Naive thymus-derived CD8-positive, alpha-beta T cell (primary cell): ENCODE data around the gene RMND1. TPM values are rescaled to one million over a fixed set of nuclear protein-coding genes. Genes with fewer than 3 reads are reported as not detected.

Source experiments
- ATAC-seq, 2 donors: fragments of 150-1000 bp; cut with Tn5 transposase in 1 of 2; sonication (Bioruptor Pico), chemical (Tn5 transposase) in 1 of 2; 1 replicate in 1 of 2; 2 replicates in 1 of 2; pipeline ENCODE4 v1.10.0; 2021; ENCODE audit warnings: mild to moderate bottlenecking in 2 of 2, moderate library complexity in 2 of 2
- POLR2A ChIA-PET: fragments of 350-600 bp; sonication (Branson Sonifier 250); formaldehyde crosslinking; loops from one replicate; lab custom pipeline; 2021; ENCODE audit warnings: antibody characterized with exemption; lab: Charles Lee
- DNase-seq, 10 donors: peaks; one replicate each; pipeline versions ENCODE4 v3.0.0 to v3.0.0-alpha.2; 2020 to 2022
- H3K27ac Mint-ChIP-seq, 10 donors: one replicate each; pipeline ENCODE4 v1.8.0; 2020 to 2022; ENCODE audit warnings: mild to moderate bottlenecking in 10 of 10, mixed read lengths in 10 of 10, moderate library complexity in 4 of 10, inconsistent platforms in 1 of 10
- H3K27me3 Mint-ChIP-seq, 5 donors: one replicate each; pipeline ENCODE4 v1.8.0; 2021 to 2022; ENCODE audit warnings: mixed read lengths in 5 of 5
- H3K36me3 Mint-ChIP-seq, 3 donors: one replicate each; pipeline ENCODE4 v1.8.0; 2020 to 2022; ENCODE audit warnings: mixed read lengths in 3 of 3, mild to moderate bottlenecking in 2 of 3, inconsistent platforms in 1 of 3
- H3K4me1 Mint-ChIP-seq, 4 donors: one replicate each; pipeline ENCODE4 v1.8.0; 2021 to 2022; ENCODE audit warnings: mixed read lengths in 4 of 4
- H3K4me3 Mint-ChIP-seq, 10 donors: one replicate each; pipeline ENCODE4 v1.8.0; 2020 to 2022; ENCODE audit warnings: mild to moderate bottlenecking in 10 of 10, mixed read lengths in 10 of 10, moderate library complexity in 6 of 10, inconsistent platforms in 1 of 10
- H3K9me3 Mint-ChIP-seq, 9 donors: one replicate each; pipeline ENCODE4 v1.8.0; 2020 to 2022; ENCODE audit warnings: mixed read lengths in 9 of 9, mild to moderate bottlenecking in 3 of 9, inconsistent platforms in 1 of 9, moderate library complexity in 1 of 9
- polyA plus RNA-seq, 3 donors: library from polyadenylated mRNA; unstranded; fragments of 300-500 nt; fragmentation: Illumina TruSeq; gene quantifications; one replicate each; pipeline ENCODE4 v1.2.3, GENCODE V29; 2021
- total RNA-seq, 8 experiments: library from RNA in 2 of 8; stranded (reverse) in 2 of 8; gene quantifications; one replicate each; pipeline ENCODE4 v1.2.3 and lab custom pipeline; 2021 to 2026

The RMND1 gene, protein sequence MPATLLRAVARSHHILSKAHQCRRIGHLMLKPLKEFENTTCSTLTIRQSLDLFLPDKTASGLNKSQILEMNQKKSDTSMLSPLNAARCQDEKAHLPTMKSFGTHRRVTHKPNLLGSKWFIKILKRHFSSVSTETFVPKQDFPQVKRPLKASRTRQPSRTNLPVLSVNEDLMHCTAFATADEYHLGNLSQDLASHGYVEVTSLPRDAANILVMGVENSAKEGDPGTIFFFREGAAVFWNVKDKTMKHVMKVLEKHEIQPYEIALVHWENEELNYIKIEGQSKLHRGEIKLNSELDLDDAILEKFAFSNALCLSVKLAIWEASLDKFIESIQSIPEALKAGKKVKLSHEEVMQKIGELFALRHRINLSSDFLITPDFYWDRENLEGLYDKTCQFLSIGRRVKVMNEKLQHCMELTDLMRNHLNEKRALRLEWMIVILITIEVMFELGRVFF
- 10 to 100 TPM; 16.0 to 18.3 TPM for total RNA-seq
- 10 to 100 TPM in 2 of 3 donors, 1 to 10 TPM in 1; 7.7 to 13.9 (median 10.7) TPM for polyA plus RNA-seq
- 15.3 to 21.0 (median 18.5) reads per million in 6 experiments for total RNA-seq (lab: John Stamatoyannopoulos, UW)

DNA sequence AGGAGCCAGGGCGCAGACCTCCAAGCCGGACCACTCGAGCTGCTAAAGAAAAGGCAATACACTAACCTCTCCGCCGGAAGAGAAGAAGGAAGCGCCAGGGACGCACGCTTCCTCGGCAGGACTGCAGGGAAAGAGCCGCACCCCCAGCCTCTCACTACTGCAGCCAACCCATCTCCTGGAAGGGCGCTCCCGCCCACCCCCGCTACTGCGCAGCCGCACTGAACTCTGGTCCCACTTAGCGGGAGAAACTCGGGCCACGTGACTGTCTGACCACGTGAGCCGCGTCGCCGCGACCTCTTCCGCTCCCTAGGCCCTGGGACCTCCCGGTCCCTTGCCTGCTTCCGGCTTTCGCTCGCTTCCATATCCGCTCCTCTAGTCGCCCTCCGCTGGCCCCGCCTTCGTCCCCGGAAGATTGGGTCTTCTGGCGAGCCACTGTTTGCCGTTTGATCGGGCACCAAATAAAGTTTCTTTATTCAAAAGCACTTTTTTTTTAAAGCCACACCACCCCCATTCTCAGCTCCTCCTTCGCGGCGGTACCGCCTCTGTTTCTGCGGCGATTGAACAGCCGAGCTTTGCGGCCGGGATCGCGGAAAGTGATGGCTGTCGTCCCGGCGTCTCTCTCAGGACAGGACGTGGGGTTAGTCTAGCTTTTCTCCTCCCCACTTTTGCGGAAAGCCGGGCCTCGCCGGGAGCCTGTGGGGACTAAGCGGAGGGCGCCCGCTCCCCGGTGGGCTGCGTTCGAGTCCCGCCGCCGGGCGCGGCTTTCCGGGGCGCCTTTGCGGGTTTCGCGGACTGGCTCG is at the start of gene RMND1:
TSS of gene RMND1 (minus strand) at position 177 of the 800 bp plus-strand sequence. CDS start 6,315 bp downstream, outside the sequence.
- peak within 1 kb of the TSS; percentile 88 to 96 (median 94) for H3K27ac Mint-ChIP-seq
- H3K9me3 Mint-ChIP-seq: peaks cover 0 to 3% (median 0%) of the 10 kb centered on the region in 9 donors
- peak within 1 kb of the TSS; percentile 85 to 99 (median 97) for H3K4me3 Mint-ChIP-seq
- H3K27me3 Mint-ChIP-seq: no peaks in the 10 kb centered on the region
- DNase-seq: peak; percentile 96 to 100 (median 99)
- ATAC-seq: peak; percentile 94 to 96
- H3K36me3 Mint-ChIP-seq: peaks cover 0 to 11% (median 2%) of the 10 kb centered on the region in 3 donors
- peaks cover 25 to 60% (median 56%) of the 10 kb centered on the region in 4 donors for H3K4me1 Mint-ChIP-seq
- POLR2A ChIA-PET: interaction anchor here (0.6 to 2.3 kb wide), 10 partner anchors 8 to 1531 kb away, joined by 3 to 49 read pairs (median 4); partner anchors contain the start of genes FBXO5 and ZBTB2

DNA sequence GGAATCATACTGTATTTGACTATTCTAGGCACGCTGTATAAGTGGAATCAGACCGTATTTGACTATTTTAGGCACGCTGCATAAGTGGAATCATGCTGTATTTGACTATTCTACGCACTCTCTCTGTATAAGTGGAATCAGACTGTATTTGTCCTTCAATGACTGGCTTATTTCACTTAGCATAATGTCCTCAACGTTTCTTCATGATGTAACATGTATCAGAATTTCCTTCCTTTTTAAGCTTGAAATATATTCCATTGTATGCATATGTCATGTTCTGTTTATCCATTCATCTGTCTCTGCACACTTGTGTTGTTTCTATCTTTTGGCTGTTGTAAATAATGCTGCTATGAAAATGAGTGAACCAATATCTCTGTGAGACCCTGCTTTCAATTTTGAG is 47.6 kb upstream of the RMND1 start:
- Mint-ChIP-seq H3K36me3 (peaks cover 0 to 3% (median 0%) of the 10 kb centered on the region in 3 donors), H3K27ac (no peak overlapping the region), H3K4me1 (peaks cover 0 to 8% (median 5%) of the 10 kb centered on the region in 4 donors), H3K9me3 (no peaks in the 10 kb centered on the region), H3K27me3 (peaks cover 24 to 51% (median 30%) of the 10 kb centered on the region in 5 donors), H3K4me3 (no peak overlapping the region)
- no peak for ATAC-seq
- POLR2A ChIA-PET: no interaction called here
- DNase-seq: no peak

DNA sequence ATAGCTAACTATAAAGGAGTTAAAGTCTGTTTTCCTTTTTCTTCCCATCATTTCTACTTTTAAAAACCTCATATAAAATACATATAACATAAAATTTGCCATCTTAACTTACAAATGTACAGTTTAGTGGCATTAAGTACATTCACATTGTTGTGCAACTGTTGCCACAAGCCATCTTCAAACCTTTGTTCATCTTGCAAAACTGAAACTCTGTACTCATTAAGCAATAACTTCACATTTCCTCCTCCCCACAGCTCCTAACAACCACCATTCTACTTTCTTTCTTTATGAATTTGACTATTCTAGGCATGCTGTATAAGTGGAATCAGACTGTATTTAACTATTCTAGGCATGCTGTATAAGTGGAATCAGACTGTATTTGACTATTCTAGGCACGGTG is 46.4 kb upstream of the RMND1 start:
- no peak for ATAC-seq
- DNase-seq: no peak

DNA sequence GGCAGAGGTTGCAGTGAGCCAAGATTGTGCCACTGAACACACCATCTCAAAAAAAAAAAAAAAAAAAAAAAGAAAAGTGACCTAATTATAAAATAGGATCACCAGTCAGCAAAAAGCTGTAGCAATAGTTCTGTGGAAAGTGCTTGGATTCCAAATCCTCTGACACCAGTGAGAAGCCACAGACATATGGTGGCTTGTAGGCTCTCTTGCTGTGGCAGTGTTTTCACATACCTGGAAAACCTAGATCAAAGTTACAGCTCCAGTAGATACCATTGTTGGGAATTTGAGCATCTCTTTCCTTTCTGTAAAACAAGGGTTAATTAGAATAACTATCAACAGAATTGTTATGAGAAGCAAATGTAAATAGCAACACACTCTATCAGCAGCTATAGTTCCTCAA is 46.0 kb upstream of the RMND1 start:
- Mint-ChIP-seq H3K27ac (no peak overlapping the region), H3K36me3 (peaks cover 0 to 3% (median 0%) of the 10 kb centered on the region in 3 donors), H3K4me3 (no peak overlapping the region), H3K9me3 (no peaks in the 10 kb centered on the region), H3K27me3 (peaks cover 30 to 54% (median 38%) of the 10 kb centered on the region in 5 donors), H3K4me1 (peaks cover 0 to 16% (median 11%) of the 10 kb centered on the region in 4 donors)
- no peak for DNase-seq
- ATAC-seq: no peak
- POLR2A ChIA-PET: no interaction called here

More for the DNA sequence above, 46.4 kb upstream of the RMND1 start:
- Mint-ChIP-seq H3K27me3 (peaks cover 28 to 49% (median 34%) of the 10 kb centered on the region in 5 donors), H3K9me3 (no peaks in the 10 kb centered on the region), H3K4me1 (peaks cover 0 to 14% (median 10%) of the 10 kb centered on the region in 4 donors), H3K36me3 (peaks cover 0 to 3% (median 0%) of the 10 kb centered on the region in 3 donors), H3K27ac (no peak overlapping the region), H3K4me3 (no peak overlapping the region)
- POLR2A ChIA-PET: no interaction called here

DNA sequence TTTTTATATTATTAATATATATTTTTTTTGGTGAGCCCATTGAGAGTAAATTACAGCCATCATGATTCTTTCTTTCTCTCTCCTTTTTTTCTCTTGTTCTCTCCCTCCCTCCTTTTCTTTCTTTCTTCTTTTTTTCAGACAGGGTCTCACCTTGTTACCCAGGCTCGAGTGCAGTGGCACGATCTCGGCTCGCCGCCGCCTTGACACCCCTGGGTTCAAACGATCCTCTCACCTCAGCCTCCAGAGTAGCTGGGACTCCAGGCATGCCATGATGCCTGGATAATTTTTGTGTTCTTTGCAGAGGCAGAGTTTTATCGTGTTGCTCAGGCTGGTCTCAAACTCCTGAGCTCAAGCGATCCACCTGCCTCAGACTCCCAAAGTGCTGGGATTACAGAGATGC is 43.5 kb upstream of the RMND1 start:
- H3K27me3 Mint-ChIP-seq: peaks cover 31 to 54% (median 40%) of the 10 kb centered on the region in 5 donors
- no peak overlapping the region for H3K27ac Mint-ChIP-seq
- H3K9me3 Mint-ChIP-seq: no peaks in the 10 kb centered on the region
- peaks cover 0 to 15% (median 11%) of the 10 kb centered on the region in 4 donors for H3K4me1 Mint-ChIP-seq
- H3K36me3 Mint-ChIP-seq: peaks cover 0 to 3% (median 0%) of the 10 kb centered on the region in 3 donors
- POLR2A ChIA-PET: no interaction called here
- ATAC-seq (no peak), DNase-seq (no peak)
- peak overlapping the region in 6 of 10 donors; percentile 35 to 65 (median 44) for H3K4me3 Mint-ChIP-seq

DNA sequence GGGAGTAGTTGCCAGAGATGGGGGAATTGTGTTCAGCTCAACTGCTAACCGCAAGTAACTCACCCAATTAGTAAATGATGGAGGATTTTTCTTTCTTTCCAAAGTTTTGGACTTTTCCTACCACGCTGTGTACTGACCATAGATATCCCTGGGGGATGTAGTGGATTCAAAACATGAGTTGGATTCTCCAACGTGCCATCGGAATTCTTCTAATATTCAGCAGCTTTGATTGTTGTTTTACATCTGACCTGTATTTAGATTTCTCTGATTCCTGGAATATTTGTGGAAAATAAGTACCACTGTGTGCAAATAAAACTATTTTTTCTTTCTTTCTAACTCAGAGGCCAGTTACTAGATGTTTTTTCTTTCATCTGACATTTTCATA is 43.0 kb upstream of the RMND1 start:
- ATAC-seq: no peak
- no peak overlapping the region for H3K27ac Mint-ChIP-seq
- H3K4me3 Mint-ChIP-seq: peak overlapping the region in 8 of 10 donors; percentile 36 to 76 (median 66)
- peaks cover 0 to 15% (median 11%) of the 10 kb centered on the region in 4 donors for H3K4me1 Mint-ChIP-seq
- H3K9me3 Mint-ChIP-seq: no peaks in the 10 kb centered on the region
- H3K36me3 Mint-ChIP-seq: peaks cover 0 to 3% (median 0%) of the 10 kb centered on the region in 3 donors
- H3K27me3 Mint-ChIP-seq: peaks cover 31 to 49% (median 38%) of the 10 kb centered on the region in 5 donors
- DNase-seq: no peak
- POLR2A ChIA-PET: no interaction called here

DNA sequence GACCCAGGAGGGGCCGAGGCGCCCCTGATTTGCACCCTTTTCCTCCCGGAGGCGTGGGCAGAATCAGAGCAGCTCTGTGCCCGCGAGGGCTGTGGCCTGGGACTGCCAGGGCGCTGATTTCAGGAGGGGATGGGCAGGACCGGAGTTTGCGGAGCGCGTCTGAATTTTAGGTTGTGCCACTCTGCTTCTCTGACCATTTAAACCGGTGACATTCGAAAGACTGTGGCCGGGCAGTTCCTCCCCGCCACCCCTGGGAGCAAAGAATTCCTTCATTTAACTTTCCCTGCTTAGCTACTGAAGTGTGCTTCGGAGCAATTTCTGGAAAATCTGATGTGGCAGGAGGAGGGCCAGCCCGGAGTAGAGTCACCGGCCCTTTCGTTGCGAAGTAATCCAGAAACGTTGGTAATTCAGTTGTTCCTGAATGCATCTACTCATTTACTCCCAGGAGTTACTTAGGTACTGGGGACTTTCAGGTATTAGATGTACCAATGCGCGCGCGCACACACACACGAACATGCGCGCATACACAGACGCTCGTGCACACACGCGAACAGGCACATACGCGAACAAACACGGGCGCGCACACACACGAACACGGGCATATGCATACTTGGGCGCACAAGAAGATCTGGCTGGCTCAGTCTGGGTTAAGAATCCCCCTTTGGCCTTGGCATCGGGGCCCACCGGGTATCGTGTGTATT is 42.5 kb upstream of the RMND1 start:
- no peak for ATAC-seq
- DNase-seq: no peak
- peak overlapping the region; percentile 33 to 76 (median 59) for H3K4me3 Mint-ChIP-seq
- no peaks in the 10 kb centered on the region for H3K9me3 Mint-ChIP-seq
- no peak overlapping the region for H3K27ac Mint-ChIP-seq
- H3K27me3 Mint-ChIP-seq: peaks cover 28 to 46% (median 37%) of the 10 kb centered on the region in 5 donors
- peaks cover 0 to 15% (median 11%) of the 10 kb centered on the region in 4 donors for H3K4me1 Mint-ChIP-seq
- H3K36me3 Mint-ChIP-seq: peaks cover 0 to 3% (median 0%) of the 10 kb centered on the region in 3 donors
- POLR2A ChIA-PET: no interaction called here

DNA sequence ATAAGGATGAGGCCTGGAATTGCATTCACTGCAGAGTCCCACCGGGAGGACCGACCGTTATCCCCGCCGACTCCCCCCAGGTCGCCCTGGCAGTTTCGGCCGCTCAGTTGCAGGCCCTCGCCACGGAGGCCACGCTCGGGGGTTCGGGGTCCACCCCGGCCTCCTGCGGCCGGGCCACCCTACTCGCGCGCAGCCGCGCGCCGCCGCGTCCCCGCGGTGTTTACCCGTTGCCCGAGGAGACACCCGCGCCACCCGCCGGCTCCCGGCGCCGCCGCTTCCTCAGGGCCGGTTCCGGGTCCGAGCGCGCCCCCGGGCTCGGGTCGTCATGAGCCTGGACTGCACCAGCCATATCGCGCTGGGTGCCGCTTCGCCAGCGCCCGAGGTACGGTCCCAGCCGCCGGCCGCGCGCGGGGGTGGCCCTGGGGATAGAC is 41.9 kb upstream of the RMND1 start, which contains the start of gene CCDC170:
TSS of gene CCDC170 (plus strand) at position 214 of the 431 bp plus-strand sequence. CDS start at position 326, 112 bp downstream.
- peak within 1 kb of the TSS in 1 of 10 donors; percentile 30 for H3K27ac Mint-ChIP-seq
- POLR2A ChIA-PET: no interaction called here
- ATAC-seq: peak in 1 of 2 donors; percentile 28

DNA sequence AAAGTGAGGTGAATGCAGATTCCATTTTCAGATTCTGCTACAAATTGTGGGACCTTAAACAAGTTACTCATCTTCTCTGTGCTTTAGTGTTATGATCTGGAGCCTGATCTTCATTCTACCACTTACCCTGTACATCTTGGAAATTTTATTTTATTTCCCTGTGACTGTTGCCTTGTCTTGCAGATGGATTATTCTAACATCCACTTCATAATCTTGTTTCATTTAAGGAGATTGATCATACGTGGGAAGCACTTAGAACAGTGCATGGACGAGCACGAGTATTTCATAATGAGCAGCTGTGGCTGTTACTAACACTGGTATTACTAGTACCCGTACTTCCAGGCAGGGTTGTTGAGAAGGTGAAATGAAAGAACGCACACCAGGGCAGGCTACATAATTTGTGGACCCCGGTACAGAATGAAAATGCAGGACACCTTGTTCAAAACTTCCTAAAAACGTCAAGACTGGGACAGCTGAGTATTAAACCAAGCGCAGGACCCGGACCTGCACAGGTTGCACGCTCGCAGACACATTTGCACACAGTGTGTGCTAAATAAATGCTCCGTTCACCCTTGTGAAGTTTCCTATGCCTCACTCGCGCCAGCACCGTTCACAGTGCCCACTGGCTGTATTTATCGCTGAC is 41.4 kb upstream of the RMND1 start:
- Mint-ChIP-seq H3K36me3 (peaks cover 0 to 3% (median 0%) of the 10 kb centered on the region in 3 donors), H3K4me1 (peaks cover 0 to 15% (median 11%) of the 10 kb centered on the region in 4 donors), H3K9me3 (no peaks in the 10 kb centered on the region), H3K4me3 (peak overlapping the region in 7 of 10 donors; percentile 3 to 62 (median 21)), H3K27me3 (peaks cover 28 to 46% (median 37%) of the 10 kb centered on the region in 5 donors), H3K27ac (peak overlapping the region in 1 of 10 donors; percentile 30)
- ATAC-seq (no peak), DNase-seq (no peak)
- POLR2A ChIA-PET: no interaction called here

More for the DNA sequence above, 41.9 kb upstream of the RMND1 start, which contains the start of gene CCDC170:
- Mint-ChIP-seq H3K4me1 (peaks cover 0 to 15% (median 11%) of the 10 kb centered on the region in 4 donors), H3K27me3 (peaks cover 28 to 46% (median 37%) of the 10 kb centered on the region in 5 donors), H3K4me3 (peak within 1 kb of the TSS; percentile 33 to 76 (median 59)), H3K36me3 (peaks cover 0 to 3% (median 0%) of the 10 kb centered on the region in 3 donors), H3K9me3 (no peaks in the 10 kb centered on the region)
- no peak for DNase-seq

DNA sequence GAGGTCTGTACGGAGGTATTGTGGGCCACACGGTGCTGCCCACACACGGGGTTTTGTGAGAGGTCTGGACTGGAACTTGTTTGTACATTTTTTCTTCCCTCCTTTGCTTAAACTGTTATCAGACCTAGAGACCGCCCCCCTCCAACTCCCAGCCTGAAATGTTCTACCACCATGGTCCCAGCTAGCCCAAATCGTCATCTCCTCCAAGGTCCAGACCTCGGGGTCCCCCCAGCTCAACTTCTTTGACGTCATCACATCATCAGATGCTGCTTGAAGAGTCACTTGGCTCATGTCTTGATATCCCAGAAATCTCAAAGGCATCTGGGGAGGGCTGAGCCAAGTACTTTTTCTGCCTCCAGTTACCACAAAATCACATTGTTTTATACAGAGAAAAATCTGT is 39.1 kb upstream of the RMND1 start:
- Mint-ChIP-seq H3K36me3 (peaks cover 0 to 4% (median 3%) of the 10 kb centered on the region in 3 donors), H3K4me3 (no peak overlapping the region)
- ATAC-seq: no peak

DNA sequence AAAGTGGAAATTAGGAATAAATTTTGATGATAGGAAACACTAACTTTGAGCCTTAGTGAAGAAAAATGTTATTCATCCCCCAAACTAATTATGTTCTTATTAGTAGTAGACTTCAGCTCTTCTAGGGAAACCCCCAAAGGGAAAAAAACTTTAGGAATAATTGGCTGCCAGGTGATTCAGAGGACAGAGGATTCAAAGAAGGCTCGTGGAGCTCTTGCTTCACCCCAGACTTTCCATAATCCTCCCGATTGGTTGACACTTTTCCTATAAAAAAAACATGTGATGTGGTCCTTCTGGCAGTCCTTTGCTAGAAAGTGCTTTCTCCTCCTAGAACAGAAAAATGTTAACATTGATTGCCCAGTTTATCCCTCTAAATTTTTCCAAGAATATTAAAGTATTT is 36.3 kb upstream of the RMND1 start:
- DNase-seq: no peak
- H3K36me3 Mint-ChIP-seq: peaks cover 0 to 4% (median 0%) of the 10 kb centered on the region in 3 donors
- H3K4me1 Mint-ChIP-seq: peaks cover 0 to 4% (median 1%) of the 10 kb centered on the region in 4 donors
- H3K9me3 Mint-ChIP-seq: no peaks in the 10 kb centered on the region
- peaks cover 5 to 14% (median 6%) of the 10 kb centered on the region in 5 donors for H3K27me3 Mint-ChIP-seq
- H3K27ac Mint-ChIP-seq: no peak overlapping the region
- H3K4me3 Mint-ChIP-seq: no peak overlapping the region
- POLR2A ChIA-PET: no interaction called here
- ATAC-seq: no peak

More for the DNA sequence above, 39.1 kb upstream of the RMND1 start:
- no peak for DNase-seq
- Mint-ChIP-seq H3K4me1 (peaks cover 0 to 15% (median 11%) of the 10 kb centered on the region in 4 donors), H3K9me3 (no peaks in the 10 kb centered on the region), H3K27ac (no peak overlapping the region), H3K27me3 (peaks cover 24 to 35% (median 27%) of the 10 kb centered on the region in 5 donors)
- POLR2A ChIA-PET: no interaction called here
